HepG2 (cell line): ENCODE measurements around the gene CNNM1. TPM values are rescaled to one million over a fixed set of nuclear protein-coding genes. Genes with fewer than 3 reads are reported as not detected.

Experiments used
- BHLHE40 ChIP-seq: IDR thresholded peaks from 2 replicates; pipeline ENCODE4 v1.6.1; 2011; ENCODE audit warnings: low read length, improper control_type of control experiment
- DPF2 ChIP-seq: sonication (generic); formaldehyde crosslinking; IDR thresholded peaks from 2 replicates; pipeline ENCODE4 v1.4.0; 2020; ENCODE audit warnings: mild to moderate bottlenecking, low read depth, missing genetic modification reagents, borderline replicate concordance
- DRAP1 ChIP-seq: IDR thresholded peaks from 2 replicates; pipeline ENCODE4 v1.6.1; 2016; ENCODE audit warnings: missing genetic modification reagents, missing compliant biosample characterization
- EP300 ChIP-seq, 3 experiments: sonication (generic) in 1 of 3; formaldehyde crosslinking in 1 of 3; IDR thresholded peaks; 2 replicates each; pipeline versions ENCODE4 v1.5.1 to v1.6.1; 2011 to 2020; ENCODE audit warnings: low read depth in 2 of 3, low read length in 2 of 3, borderline replicate concordance in 1 of 3, improper control_type of control experiment in 1 of 3, mild to moderate bottlenecking in 1 of 3, missing genetic modification reagents in 1 of 3, moderate library complexity in 1 of 3
- FOSL2 ChIP-seq: sonication (generic); formaldehyde crosslinking; IDR thresholded peaks from 2 replicates; pipeline ENCODE4 v1.4.0; 2020; ENCODE audit warnings: missing genetic modification reagents
- FOXA3 ChIP-seq: IDR thresholded peaks from 2 replicates; pipeline ENCODE4 v1.6.1; 2016; ENCODE audit warnings: missing genetic modification reagents, missing compliant biosample characterization
- HDAC1 ChIP-seq: sonication (generic); formaldehyde crosslinking; IDR thresholded peaks from 2 replicates; pipeline ENCODE4 v1.5.1; 2020; ENCODE audit warnings: mild to moderate bottlenecking, missing genetic modification reagents
- MED1 ChIP-seq: sonication (generic); formaldehyde crosslinking; IDR thresholded peaks from 2 replicates; pipeline ENCODE4 v1.4.0; 2020; ENCODE audit warnings: missing genetic modification reagents
- NFYC ChIP-seq: IDR thresholded peaks from 2 replicates; pipeline ENCODE4 v1.6.1; 2016; ENCODE audit warnings: missing genetic modification reagents, missing compliant biosample characterization
- POGZ ChIP-seq: sonication (generic); formaldehyde crosslinking; IDR thresholded peaks from 2 replicates; pipeline ENCODE4 v1.4.0; 2020; ENCODE audit warnings: mild to moderate bottlenecking, missing genetic modification reagents
- PTBP1 ChIP-seq: fragments of 200-400 bp; formaldehyde crosslinking; IDR thresholded peaks from 2 replicates; pipeline ENCODE4 v1.6.1; 2018; ENCODE audit warnings: low read length, low read depth; ENCODE audit not compliant: poor library complexity, severe bottlenecking
- RNF219 ChIP-seq: sonication (generic); formaldehyde crosslinking; IDR thresholded peaks from 2 replicates; pipeline ENCODE4 v1.5.0; 2020; ENCODE audit warnings: mild to moderate bottlenecking, missing genetic modification reagents
- SOX13 ChIP-seq, 3 experiments: fragments of 450-650 bp in 1 of 3; sonication (generic) in 1 of 3; formaldehyde crosslinking in 1 of 3; IDR thresholded peaks in 2 of 3; conservative IDR thresholded peaks in 1 of 3; 2 replicates each; pipeline versions ENCODE4 v1.5.0 to v1.6.1; 2016 to 2020; ENCODE audit warnings: antibody characterized with exemption in 1 of 3, mild to moderate bottlenecking in 1 of 3, missing compliant biosample characterization in 1 of 3, missing genetic modification reagents in 1 of 3, moderate library complexity in 1 of 3
- SPEN ChIP-seq: sonication (generic); formaldehyde crosslinking; IDR thresholded peaks from 2 replicates; pipeline ENCODE4 v1.5.1; 2020; ENCODE audit warnings: low read depth, mild to moderate bottlenecking, missing genetic modification reagents
- SYNCRIP ChIP-seq: fragments of 200-400 bp; formaldehyde crosslinking; IDR thresholded peaks from 2 replicates; pipeline ENCODE4 v1.6.1; 2018; ENCODE audit warnings: mild to moderate bottlenecking, low read depth, low read length; ENCODE audit not compliant: insufficient read depth
- TFAP4 ChIP-seq: sonication (generic); IDR thresholded peaks from 2 replicates; pipeline ENCODE4 v1.6.1; 2016; ENCODE audit warnings: low read depth, borderline replicate concordance
- TFDP2 ChIP-seq: sonication (generic); formaldehyde crosslinking; IDR thresholded peaks from 2 replicates; pipeline ENCODE4 v1.4.0; 2020; ENCODE audit warnings: missing genetic modification reagents
- ZBTB7B ChIP-seq: sonication (generic); formaldehyde crosslinking; IDR thresholded peaks from 2 replicates; pipeline ENCODE4 v1.4.0; 2020; ENCODE audit warnings: missing genetic modification reagents
- ZNF160 ChIP-seq: sonication (generic); formaldehyde crosslinking; IDR thresholded peaks from 2 replicates; pipeline ENCODE4 v1.8.0; 2022; ENCODE audit warnings: mild to moderate bottlenecking, inconsistent platforms, missing genetic modification reagents
- ZNF224 ChIP-seq: sonication (generic); formaldehyde crosslinking; IDR thresholded peaks from 2 replicates; pipeline ENCODE4 v1.5.0; 2020; ENCODE audit warnings: mild to moderate bottlenecking, missing genetic modification reagents
- ZNF777 ChIP-seq: sonication (generic); formaldehyde crosslinking; IDR thresholded peaks from 2 replicates; pipeline ENCODE4 v1.4.0; 2020; ENCODE audit warnings: missing genetic modification reagents
- polyA plus RNA-seq, 8 experiments: library from polyadenylated mRNA; depleted of rRNA in 3 of 8; stranded (reverse) in 7 of 8; unstranded in 1 of 8; fragments of >200 nt; fragmentation: Illumina TruSeq in 4 of 8; extraction: Trizol in 4 of 8; gene quantifications; 2 replicates each; pipeline versions ENCODE4 v1.2.1 to v1.2.3, GENCODE V29; 2011 to 2016; ENCODE audit warnings: low read depth in 4 of 8, missing spikeins in 1 of 8, mixed read lengths in 1 of 8; ENCODE audit not compliant: insufficient read depth in 1 of 8
- total RNA-seq, 5 experiments: library from RNA; depleted of rRNA; stranded (reverse); fragments of >200 nt; fragmentation: Illumina TruSeq; extraction: Trizol; gene quantifications; 2 replicates each; pipeline ENCODE4 v1.2.3, GENCODE V29; 2016; ENCODE audit warnings: low read depth in 1 of 5
- TF ChIP-seq, protein P1 (sequence below): IDR thresholded peaks from 2 replicates; pipeline ENCODE4 v1.6.1; 2016

CNNM1 gene
- total and polyA plus RNA-seq, 2 of the 13 experiments (the other 11 are each of a cell fraction or from before 2014, with no cell fraction given), result 4.3 to 9.6 TPM

- TF ChIP-seq NFYC (peak; percentile 29; the same call in 1 of the 2 replicates), SOX13 (IDR thresholded peaks at IDR 0.05) (peak; percentile 61), SOX13 (CRISPR knock-in tag; conservative IDR thresholded peaks at IDR 0.05 in 1 of 2, IDR thresholded peaks at IDR 0.05 in 1 of 2) (peak in 1 of 2 experiments; percentile 89; a peak in 2 of 4 replicates), FOSL2 (CRISPR knock-in tag) (peak; percentile 89), ZNF160 (CRISPR knock-in tag) (peak; percentile 68; the same call in 1 of the 2 replicates), DRAP1 (CRISPR knock-in tag) (peak; percentile 45; the same call in 1 of the 2 replicates), HDAC1 (peak; percentile 85), MED1 (CRISPR knock-in tag) (peak; percentile 91), SYNCRIP (no peak), DPF2 (CRISPR knock-in tag) (peak; percentile 47; the same call in 1 of the 2 replicates), FOXA3 (peak; percentile 96), ZNF224 (CRISPR knock-in tag) (0 out of 2 replicates have a peak, but pooled peaks have one; percentile 23), SPEN (CRISPR knock-in tag) (peak; percentile 31; the same call in 1 of the 2 replicates), ZBTB7B (CRISPR knock-in tag) (peak; percentile 30; the same call in 1 of the 2 replicates), EP300 (IDR thresholded peaks at IDR 0.05; ENCODE audit: low read depth in 2 of 2, low read length in 2 of 2) (peak; percentile 52 to 92; a peak in 3 of 4 replicates), EP300 (CRISPR knock-in tag; IDR thresholded peaks at IDR 0.05; ENCODE audit: borderline replicate concordance) (peak; percentile 82), ZNF777 (CRISPR knock-in tag) (no peak), PTBP1 (no peak), POGZ (CRISPR knock-in tag) (peak; percentile 88), BHLHE40 (peak; percentile 4; the same call in 1 of the 2 replicates), TFDP2 (CRISPR knock-in tag) (0 out of 2 replicates have a peak, but pooled peaks have one; percentile 38), RNF219 (0 out of 2 replicates have a peak, but pooled peaks have one; percentile 71), TFAP4 (peak; percentile 64; the same call in 1 of the 2 replicates)
- TF ChIP-seq, protein P1, sequence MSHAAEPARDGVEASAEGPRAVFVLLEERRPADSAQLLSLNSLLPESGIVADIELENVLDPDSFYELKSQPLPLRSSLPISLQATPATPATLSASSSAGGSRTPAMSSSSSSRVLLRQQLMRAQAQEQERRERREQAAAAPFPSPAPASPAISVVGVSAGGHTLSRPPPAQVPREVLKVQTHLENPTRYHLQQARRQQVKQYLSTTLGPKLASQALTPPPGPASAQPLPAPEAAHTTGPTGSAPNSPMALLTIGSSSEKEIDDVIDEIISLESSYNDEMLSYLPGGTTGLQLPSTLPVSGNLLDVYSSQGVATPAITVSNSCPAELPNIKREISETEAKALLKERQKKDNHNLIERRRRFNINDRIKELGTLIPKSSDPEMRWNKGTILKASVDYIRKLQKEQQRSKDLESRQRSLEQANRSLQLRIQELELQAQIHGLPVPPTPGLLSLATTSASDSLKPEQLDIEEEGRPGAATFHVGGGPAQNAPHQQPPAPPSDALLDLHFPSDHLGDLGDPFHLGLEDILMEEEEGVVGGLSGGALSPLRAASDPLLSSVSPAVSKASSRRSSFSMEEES, result peak; percentile 50; the same call in 1 of the 2 replicates
Observed at GRCh38 chr10:99395750-99396445, 66.7 kb downstream of the CNNM1 start (continued).
